ENCODE data around the gene FAM50B. TPM values are rescaled to one million over a fixed set of nuclear protein-coding genes. Genes with fewer than 3 reads are reported as not detected.

FAM50B gene
- total and polyA plus RNA-seq, 2 of the 13 experiments (the other 11 are each of a cell fraction or from before 2014, with no cell fraction given) = 0.05 TPM; not detected in 1

DNA sequence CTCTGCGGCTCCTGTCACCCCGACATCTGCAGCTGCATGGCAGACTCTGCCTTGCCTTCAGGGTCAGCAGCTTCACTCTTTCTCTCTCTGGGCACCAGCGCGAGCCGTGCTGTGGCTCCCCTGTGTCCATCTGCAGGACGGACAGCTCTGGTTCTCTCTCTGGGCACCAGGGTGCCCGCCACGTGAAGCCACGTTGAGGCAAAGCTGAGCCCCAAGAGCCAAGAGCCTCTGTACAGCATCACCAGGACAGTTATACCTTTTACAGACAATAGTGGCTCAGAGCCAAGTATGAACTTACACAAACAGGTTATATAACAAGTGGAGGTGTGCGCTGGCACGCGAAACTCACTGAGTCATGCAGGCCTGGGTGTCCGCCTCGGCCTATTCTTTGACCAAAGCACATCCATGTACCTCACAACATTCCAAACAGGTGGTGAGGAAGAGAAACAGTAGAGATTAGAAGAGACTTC, 50.8 kb downstream of the FAM50B start (continued):
- TF ChIP-seq, protein P1, sequence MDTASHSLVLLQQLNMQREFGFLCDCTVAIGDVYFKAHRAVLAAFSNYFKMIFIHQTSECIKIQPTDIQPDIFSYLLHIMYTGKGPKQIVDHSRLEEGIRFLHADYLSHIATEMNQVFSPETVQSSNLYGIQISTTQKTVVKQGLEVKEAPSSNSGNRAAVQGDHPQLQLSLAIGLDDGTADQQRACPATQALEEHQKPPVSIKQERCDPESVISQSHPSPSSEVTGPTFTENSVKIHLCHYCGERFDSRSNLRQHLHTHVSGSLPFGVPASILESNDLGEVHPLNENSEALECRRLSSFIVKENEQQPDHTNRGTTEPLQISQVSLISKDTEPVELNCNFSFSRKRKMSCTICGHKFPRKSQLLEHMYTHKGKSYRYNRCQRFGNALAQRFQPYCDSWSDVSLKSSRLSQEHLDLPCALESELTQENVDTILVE (CRISPR knock-in tag; IDR thresholded peaks at IDR 0.05) = no peak
- TF ChIP-seq, protein P2, sequence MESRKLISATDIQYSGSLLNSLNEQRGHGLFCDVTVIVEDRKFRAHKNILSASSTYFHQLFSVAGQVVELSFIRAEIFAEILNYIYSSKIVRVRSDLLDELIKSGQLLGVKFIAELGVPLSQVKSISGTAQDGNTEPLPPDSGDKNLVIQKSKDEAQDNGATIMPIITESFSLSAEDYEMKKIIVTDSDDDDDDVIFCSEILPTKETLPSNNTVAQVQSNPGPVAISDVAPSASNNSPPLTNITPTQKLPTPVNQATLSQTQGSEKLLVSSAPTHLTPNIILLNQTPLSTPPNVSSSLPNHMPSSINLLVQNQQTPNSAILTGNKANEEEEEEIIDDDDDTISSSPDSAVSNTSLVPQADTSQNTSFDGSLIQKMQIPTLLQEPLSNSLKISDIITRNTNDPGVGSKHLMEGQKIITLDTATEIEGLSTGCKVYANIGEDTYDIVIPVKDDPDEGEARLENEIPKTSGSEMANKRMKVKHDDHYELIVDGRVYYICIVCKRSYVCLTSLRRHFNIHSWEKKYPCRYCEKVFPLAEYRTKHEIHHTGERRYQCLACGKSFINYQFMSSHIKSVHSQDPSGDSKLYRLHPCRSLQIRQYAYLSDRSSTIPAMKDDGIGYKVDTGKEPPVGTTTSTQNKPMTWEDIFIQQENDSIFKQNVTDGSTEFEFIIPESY (CRISPR knock-in tag; IDR thresholded peaks at IDR 0.05) = peak; percentile 98
- peak; percentile 100 for TF ChIP-seq ZBTB38 (CRISPR knock-in tag; IDR thresholded peaks at IDR 0.05)
- TF ChIP-seq ZNF460 (CRISPR knock-in tag; IDR thresholded peaks at IDR 0.05; ENCODE audit: borderline replicate concordance) = no peak
- TF ChIP-seq MEF2D (CRISPR knock-in tag; IDR thresholded peaks at IDR 0.05) = peak; percentile 30; the same call in 1 of the 2 replicates
- TF ChIP-seq, protein P3, sequence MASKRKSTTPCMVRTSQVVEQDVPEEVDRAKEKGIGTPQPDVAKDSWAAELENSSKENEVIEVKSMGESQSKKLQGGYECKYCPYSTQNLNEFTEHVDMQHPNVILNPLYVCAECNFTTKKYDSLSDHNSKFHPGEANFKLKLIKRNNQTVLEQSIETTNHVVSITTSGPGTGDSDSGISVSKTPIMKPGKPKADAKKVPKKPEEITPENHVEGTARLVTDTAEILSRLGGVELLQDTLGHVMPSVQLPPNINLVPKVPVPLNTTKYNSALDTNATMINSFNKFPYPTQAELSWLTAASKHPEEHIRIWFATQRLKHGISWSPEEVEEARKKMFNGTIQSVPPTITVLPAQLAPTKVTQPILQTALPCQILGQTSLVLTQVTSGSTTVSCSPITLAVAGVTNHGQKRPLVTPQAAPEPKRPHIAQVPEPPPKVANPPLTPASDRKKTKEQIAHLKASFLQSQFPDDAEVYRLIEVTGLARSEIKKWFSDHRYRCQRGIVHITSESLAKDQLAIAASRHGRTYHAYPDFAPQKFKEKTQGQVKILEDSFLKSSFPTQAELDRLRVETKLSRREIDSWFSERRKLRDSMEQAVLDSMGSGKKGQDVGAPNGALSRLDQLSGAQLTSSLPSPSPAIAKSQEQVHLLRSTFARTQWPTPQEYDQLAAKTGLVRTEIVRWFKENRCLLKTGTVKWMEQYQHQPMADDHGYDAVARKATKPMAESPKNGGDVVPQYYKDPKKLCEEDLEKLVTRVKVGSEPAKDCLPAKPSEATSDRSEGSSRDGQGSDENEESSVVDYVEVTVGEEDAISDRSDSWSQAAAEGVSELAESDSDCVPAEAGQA (IDR thresholded peaks at IDR 0.05; ENCODE audit: low read depth) = 0 out of 2 replicates have a peak, but pooled peaks have one; percentile 55
- TF ChIP-seq, protein P3 (CRISPR knock-in tag; IDR thresholded peaks at IDR 0.05; ENCODE audit: borderline replicate concordance) = no peak
- TF ChIP-seq EP300 (IDR thresholded peaks at IDR 0.05; ENCODE audit: low read depth in 2 of 2, low read length in 2 of 2) = peak in 1 of 2 experiments; percentile 59; a peak in 1 of 4 replicates
- no peak for TF ChIP-seq EP300 (CRISPR knock-in tag; IDR thresholded peaks at IDR 0.05; ENCODE audit: borderline replicate concordance)
- peak; percentile 65 for TF ChIP-seq RXRB (CRISPR knock-in tag; IDR thresholded peaks at IDR 0.05; ENCODE audit: borderline replicate concordance)
- TF ChIP-seq TBX2 (CRISPR knock-in tag; IDR thresholded peaks at IDR 0.05; ENCODE audit: borderline replicate concordance) = peak; percentile 66; the same call in 1 of the 2 replicates
- TF ChIP-seq, protein P4, sequence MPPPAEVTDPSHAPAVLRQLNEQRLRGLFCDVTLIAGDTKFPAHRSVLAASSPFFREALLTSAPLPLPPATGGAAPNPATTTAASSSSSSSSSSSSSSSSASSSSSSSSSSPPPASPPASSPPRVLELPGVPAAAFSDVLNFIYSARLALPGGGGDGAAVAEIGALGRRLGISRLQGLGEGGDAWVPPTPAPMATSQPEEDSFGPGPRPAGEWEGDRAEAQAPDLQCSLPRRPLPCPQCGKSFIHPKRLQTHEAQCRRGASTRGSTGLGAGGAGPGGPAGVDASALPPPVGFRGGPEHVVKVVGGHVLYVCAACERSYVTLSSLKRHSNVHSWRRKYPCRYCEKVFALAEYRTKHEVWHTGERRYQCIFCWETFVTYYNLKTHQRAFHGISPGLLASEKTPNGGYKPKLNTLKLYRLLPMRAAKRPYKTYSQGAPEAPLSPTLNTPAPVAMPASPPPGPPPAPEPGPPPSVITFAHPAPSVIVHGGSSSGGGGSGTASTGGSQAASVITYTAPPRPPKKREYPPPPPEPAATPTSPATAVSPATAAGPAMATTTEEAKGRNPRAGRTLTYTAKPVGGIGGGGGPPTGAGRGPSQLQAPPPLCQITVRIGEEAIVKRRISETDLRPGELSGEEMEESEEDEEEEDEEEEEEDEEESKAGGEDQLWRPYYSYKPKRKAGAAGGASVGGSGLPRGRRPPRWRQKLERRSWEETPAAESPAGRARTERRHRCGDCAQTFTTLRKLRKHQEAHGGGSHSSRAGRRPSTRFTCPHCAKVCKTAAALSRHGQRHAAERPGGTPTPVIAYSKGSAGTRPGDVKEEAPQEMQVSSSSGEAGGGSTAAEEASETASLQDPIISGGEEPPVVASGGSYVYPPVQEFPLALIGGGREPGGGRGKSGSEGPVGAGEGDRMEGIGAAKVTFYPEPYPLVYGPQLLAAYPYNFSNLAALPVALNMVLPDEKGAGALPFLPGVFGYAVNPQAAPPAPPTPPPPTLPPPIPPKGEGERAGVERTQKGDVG (CRISPR knock-in tag; IDR thresholded peaks at IDR 0.05; ENCODE audit: borderline replicate concordance) = peak; percentile 66; the same call in 1 of the 2 replicates
- TF ChIP-seq KDM2A (CRISPR knock-in tag; IDR thresholded peaks at IDR 0.05; ENCODE audit: borderline replicate concordance, low read depth) = 0 out of 2 replicates have a peak, but pooled peaks have one; percentile 39
- TF ChIP-seq ZNF768 (CRISPR knock-in tag; IDR thresholded peaks at IDR 0.05) = peak; percentile 50; the same call in 1 of the 2 replicates
- no peak for TF ChIP-seq SOX6 (IDR thresholded peaks at IDR 0.05)
- peak; percentile 93 for TF ChIP-seq SOX6 (CRISPR knock-in tag; IDR thresholded peaks at IDR 0.05)

All from HepG2 (cell line).